Loucy (cell line): Measurements from ENCODE around the gene DENND10.
"Not testable (repeated sequence)": the region's sequence is repeated elsewhere in the genome, so short reads cannot be mapped to it uniquely, and the experiment has no call there.

Source experiments
- H2AFZ ChIP-seq: fragments of 200-600 bp; sonication (generic); 2 replicates; pipeline ENCODE4 v1.6.0; 2016; ENCODE audit warnings: antibody characterized with exemption, mild to moderate bottlenecking, low read length, moderate library complexity
- H3F3A ChIP-seq: fragments of 200-600 bp; 2 replicates; pipeline ENCODE4 v1.6.0; 2016; ENCODE audit warnings: antibody characterized with exemption, low read depth, mild to moderate bottlenecking
- H3K27me3 ChIP-seq: fragments of 200-600 bp; sonication (generic); 2 replicates; pipeline ENCODE4 v1.6.1; 2014; ENCODE audit warnings: low read length, mild to moderate bottlenecking; ENCODE audit not compliant: insufficient read depth, poor library complexity, severe bottlenecking
- H3K36me3 ChIP-seq: fragments of 200-600 bp; sonication (generic); 2 replicates; pipeline ENCODE4 v1.6.1; 2016; ENCODE audit warnings: low read length; ENCODE audit not compliant: insufficient read depth
- H3K4me1 ChIP-seq: fragments of 200-600 bp; sonication (generic); 2 replicates; pipeline ENCODE4 v1.5.1; 2014; ENCODE audit warnings: low read length, mild to moderate bottlenecking; ENCODE audit not compliant: insufficient read depth, poor library complexity, severe bottlenecking
- H3K4me2 ChIP-seq: fragments of 200-600 bp; sonication (generic); 2 replicates; pipeline ENCODE4 v1.6.0; 2014; ENCODE audit warnings: antibody characterized with exemption, low read length, low read depth, mild to moderate bottlenecking; ENCODE audit not compliant: poor library complexity, severe bottlenecking
- H3K4me3 ChIP-seq: fragments of 200-600 bp; sonication (generic); 2 replicates; pipeline ENCODE4 v1.5.1; 2014; ENCODE audit warnings: low read length, mild to moderate bottlenecking, mixed read lengths; ENCODE audit not compliant: poor library complexity, severe bottlenecking
- H3K79me2 ChIP-seq: fragments of 200-600 bp; sonication (generic); 2 replicates; pipeline ENCODE4 v1.6.1; 2014; ENCODE audit warnings: low read length; ENCODE audit not compliant: insufficient read depth
- H3K9ac ChIP-seq: fragments of 200-600 bp; sonication (generic); 2 replicates; pipeline ENCODE4 v1.6.0; 2014; ENCODE audit warnings: mild to moderate bottlenecking, low read depth, low read length, moderate library complexity; ENCODE audit not compliant: poor library complexity, severe bottlenecking
- H3K9me2 ChIP-seq: fragments of 200-600 bp; sonication (generic); replicated peaks from 2 replicates; pipeline ENCODE4 v1.6.1; 2016; ENCODE audit warnings: low read depth, low read length, mixed read lengths
- H3K9me3 ChIP-seq: fragments of 200-600 bp; sonication (generic); 2 replicates; pipeline ENCODE4 v1.6.1; 2014; ENCODE audit warnings: mild to moderate bottlenecking, antibody characterized with exemption, low read length, low read depth; ENCODE audit not compliant: insufficient read depth
- H4K20me1 ChIP-seq: fragments of 200-600 bp; sonication (generic); 2 replicates; pipeline ENCODE4 v1.6.0; 2014; ENCODE audit warnings: antibody characterized with exemption, low read length, mild to moderate bottlenecking; ENCODE audit not compliant: insufficient read depth, poor library complexity, severe bottlenecking
- EZH2phosphoT487 ChIP-seq: fragments of 200-600 bp; IDR thresholded peaks from 2 replicates; pipeline ENCODE4 v1.6.1; 2018; ENCODE audit warnings: antibody characterized with exemption, mild to moderate bottlenecking, moderate library complexity, borderline replicate concordance
- TF ChIP-seq, protein P1 (sequence below): fragments of 200-600 bp; sonication (generic); conservative IDR thresholded peaks from 2 replicates; pipeline ENCODE4 v1.5.1; 2014; ENCODE audit warnings: mild to moderate bottlenecking, antibody characterized with exemption, low read length

DENND10 gene

DNA sequence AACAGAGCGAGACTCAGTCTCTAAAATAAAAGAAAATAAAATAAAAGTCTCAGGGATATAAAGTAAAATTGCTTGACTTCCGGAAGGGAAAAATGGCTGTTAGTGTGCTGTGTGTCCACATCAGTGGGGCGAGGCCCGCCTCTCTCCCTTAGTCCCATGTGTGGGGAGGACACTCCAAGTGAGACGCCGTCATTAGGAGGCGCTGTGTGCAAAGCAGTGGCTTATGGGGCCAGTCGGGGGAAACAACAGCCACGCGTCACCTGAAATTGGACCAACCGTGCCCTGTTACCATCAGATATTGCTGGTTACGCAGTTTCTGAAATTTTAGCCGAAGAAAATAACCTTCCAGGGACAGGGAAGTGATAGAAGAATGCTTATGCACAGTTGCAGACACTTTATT, 45.8 kb downstream of the DENND10 start:
- no peak overlapping the region for H2AFZ ChIP-seq
- H3K27me3 ChIP-seq, result no peaks in the 10 kb centered on the region
- no peak overlapping the region for H3K9ac ChIP-seq
- no peak overlapping the region for H3K4me2 ChIP-seq
- H3K4me3 ChIP-seq, result no peak overlapping the region
- no peaks in the 10 kb centered on the region for H3F3A ChIP-seq
- peaks cover 3% of the 10 kb centered on the region; the same call in 1 of the 2 replicates for H3K36me3 ChIP-seq
- no peaks in the 10 kb centered on the region for H3K9me2 ChIP-seq
- no peaks in the 10 kb centered on the region for H3K79me2 ChIP-seq
- no peak for TF ChIP-seq EZH2phosphoT487
- TF ChIP-seq, protein P1, sequence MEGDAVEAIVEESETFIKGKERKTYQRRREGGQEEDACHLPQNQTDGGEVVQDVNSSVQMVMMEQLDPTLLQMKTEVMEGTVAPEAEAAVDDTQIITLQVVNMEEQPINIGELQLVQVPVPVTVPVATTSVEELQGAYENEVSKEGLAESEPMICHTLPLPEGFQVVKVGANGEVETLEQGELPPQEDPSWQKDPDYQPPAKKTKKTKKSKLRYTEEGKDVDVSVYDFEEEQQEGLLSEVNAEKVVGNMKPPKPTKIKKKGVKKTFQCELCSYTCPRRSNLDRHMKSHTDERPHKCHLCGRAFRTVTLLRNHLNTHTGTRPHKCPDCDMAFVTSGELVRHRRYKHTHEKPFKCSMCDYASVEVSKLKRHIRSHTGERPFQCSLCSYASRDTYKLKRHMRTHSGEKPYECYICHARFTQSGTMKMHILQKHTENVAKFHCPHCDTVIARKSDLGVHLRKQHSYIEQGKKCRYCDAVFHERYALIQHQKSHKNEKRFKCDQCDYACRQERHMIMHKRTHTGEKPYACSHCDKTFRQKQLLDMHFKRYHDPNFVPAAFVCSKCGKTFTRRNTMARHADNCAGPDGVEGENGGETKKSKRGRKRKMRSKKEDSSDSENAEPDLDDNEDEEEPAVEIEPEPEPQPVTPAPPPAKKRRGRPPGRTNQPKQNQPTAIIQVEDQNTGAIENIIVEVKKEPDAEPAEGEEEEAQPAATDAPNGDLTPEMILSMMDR, result peak; percentile 61
- no peaks in the 10 kb centered on the region for H3K4me1 ChIP-seq
- H3K9me3 ChIP-seq, result no peaks in the 10 kb centered on the region
- H4K20me1 ChIP-seq, result no peaks in the 10 kb centered on the region

DNA sequence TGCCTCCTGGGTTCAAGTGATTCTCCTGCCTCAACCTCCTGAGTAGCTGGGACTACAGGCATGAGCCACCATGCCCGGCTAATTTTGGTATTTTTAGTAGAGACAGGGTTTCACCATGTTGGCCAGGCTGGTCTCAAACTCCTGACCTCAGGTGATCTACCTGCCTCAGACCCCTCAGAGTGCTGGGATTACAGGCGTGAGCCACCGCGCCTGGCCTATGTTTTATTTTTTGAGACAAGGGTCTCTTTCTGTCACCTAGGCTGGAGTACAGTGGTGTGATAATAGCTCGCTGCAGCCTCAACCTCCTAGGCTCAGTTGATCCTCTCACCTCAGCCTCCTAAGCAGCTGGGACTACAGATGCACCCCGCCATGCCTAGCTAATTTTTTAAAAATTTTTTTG, 47.7 kb downstream of the DENND10 start:
- not testable (repeated sequence) for H3K79me2 ChIP-seq, H3K9me2 ChIP-seq, H2AFZ ChIP-seq, H3K9ac ChIP-seq, H3F3A ChIP-seq, H3K27me3 ChIP-seq, H4K20me1 ChIP-seq, H3K4me2 ChIP-seq, H3K4me1 ChIP-seq, H3K9me3 ChIP-seq, H3K4me3 ChIP-seq, H3K36me3 ChIP-seq

DNA sequence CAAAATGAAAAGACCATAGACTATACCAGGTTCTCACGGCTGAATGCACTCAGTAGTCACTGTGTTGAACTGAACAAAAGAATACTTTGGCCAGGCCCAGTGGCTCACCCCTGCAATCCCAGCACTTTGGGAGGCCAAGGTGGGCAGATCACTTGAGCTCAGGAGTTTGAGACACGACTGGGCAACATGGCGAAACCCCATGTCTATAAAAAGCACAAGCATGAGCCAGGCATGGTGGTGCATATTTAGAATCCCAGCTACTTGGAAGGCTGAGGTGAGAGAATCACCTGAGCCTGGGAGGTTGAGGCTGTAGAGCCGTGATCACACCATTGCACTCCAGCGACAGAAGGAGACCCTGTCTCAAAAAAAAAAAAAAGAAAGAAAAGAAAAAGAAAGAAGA, 49.1 kb downstream of the DENND10 start:
- Histone ChIP-seq H3K79me2 (no peaks in the 10 kb centered on the region), H3F3A (no peaks in the 10 kb centered on the region), H3K9me3 (no peaks in the 10 kb centered on the region), H3K4me1 (no peaks in the 10 kb centered on the region), H4K20me1 (no peaks in the 10 kb centered on the region), H3K36me3 (peaks cover 8% of the 10 kb centered on the region; the same call in 1 of the 2 replicates), H3K9ac (no peak overlapping the region), H3K4me3 (no peak overlapping the region), H3K9me2 (no peaks in the 10 kb centered on the region), H3K27me3 (no peaks in the 10 kb centered on the region), H3K4me2 (no peak overlapping the region), H2AFZ (no peak overlapping the region)
- no peak for TF ChIP-seq EZH2phosphoT487
- TF ChIP-seq, protein P1, result no peak

DNA sequence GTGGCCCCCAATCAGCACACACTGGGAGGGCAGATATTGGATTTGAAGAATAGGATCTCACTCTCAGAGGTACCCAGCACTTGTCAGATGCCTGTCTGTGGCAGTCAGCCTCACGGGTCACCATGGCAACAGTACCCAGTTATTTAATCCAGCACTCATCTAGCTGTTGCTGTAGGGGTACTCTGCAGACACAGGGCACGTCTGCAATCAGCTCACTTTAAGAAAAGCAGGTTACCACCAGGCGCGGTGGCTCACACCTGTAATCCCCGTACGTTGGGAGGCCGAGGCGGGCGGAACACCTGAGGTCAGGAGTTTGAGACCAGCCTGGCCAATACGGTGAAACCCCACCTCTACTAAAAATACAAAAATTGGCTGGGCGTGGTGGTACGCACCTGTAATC, 49.7 kb downstream of the DENND10 start:
- Histone ChIP-seq H3K4me1 (no peaks in the 10 kb centered on the region), H3K9ac (no peak overlapping the region), H3K4me2 (no peak overlapping the region), H3F3A (no peaks in the 10 kb centered on the region), H3K79me2 (no peaks in the 10 kb centered on the region), H3K4me3 (no peak overlapping the region), H3K36me3 (peaks cover 8% of the 10 kb centered on the region; the same call in 1 of the 2 replicates), H3K9me3 (no peaks in the 10 kb centered on the region), H3K27me3 (no peaks in the 10 kb centered on the region), H3K9me2 (no peaks in the 10 kb centered on the region), H4K20me1 (no peaks in the 10 kb centered on the region), H2AFZ (no peak overlapping the region)
- TF ChIP-seq, protein P1, result no peak
- TF ChIP-seq EZH2phosphoT487, result no peak
